ENCODE data around the gene NOC4L.
A peak's percentile ranks its signal among the peaks of the same experiment; 100 is the strongest.
"Not testable (repeated sequence)": the region's sequence is repeated elsewhere in the genome, so short reads cannot be mapped to it uniquely, and the experiment has no call there.

NOC4L gene

GRCh38 chr12:132182206-132182710 lies 38.0 kb downstream of the NOC4L start:
- no peak for DNase-seq (ENCODE audit: low spot score)

GRCh38 chr12:132182711-132183365 lies 38.6 kb downstream of the NOC4L start:
- no peak for DNase-seq (ENCODE audit: low spot score)

GRCh38 chr12:132185705-132186104 lies 41.4 kb downstream of the NOC4L start:
- no peak for DNase-seq (ENCODE audit: low spot score)

GRCh38 chr12:132186208-132186856 lies 42.1 kb downstream of the NOC4L start:
- no peak for DNase-seq (ENCODE audit: low spot score)

GRCh38 chr12:132186857-132187620 lies 42.8 kb downstream of the NOC4L start:
- no peak for DNase-seq (ENCODE audit: low spot score)

- DNase-seq (ENCODE audit: low spot score): no peak
Observed at GRCh38 chr12:132187646-132188450, 43.6 kb downstream of the NOC4L start.

- no peak for DNase-seq (ENCODE audit: low spot score)
Observed at GRCh38 chr12:132188451-132188901, 44.2 kb downstream of the NOC4L start.

GRCh38 chr12:132188916-132189325 lies 44.7 kb downstream of the NOC4L start:
- DNase-seq (ENCODE audit: low spot score): no peak

- peak; percentile 88 for DNase-seq (ENCODE audit: low spot score)
Observed at GRCh38 chr12:132189378-132190011, 45.2 kb downstream of the NOC4L start.

GRCh38 chr12:132190012-132190755 lies 45.9 kb downstream of the NOC4L start:
- DNase-seq (ENCODE audit: low spot score): no peak

- DNase-seq (ENCODE audit: low spot score): no peak
Observed at GRCh38 chr12:132190834-132191500, 46.7 kb downstream of the NOC4L start.

GRCh38 chr12:132191715-132192553 lies 47.7 kb downstream of the NOC4L start:
- DNase-seq (ENCODE audit: low spot score): no peak

GRCh38 chr12:132194056-132194455 lies 49.8 kb downstream of the NOC4L start:
- no peak for DNase-seq (ENCODE audit: low spot score)

- DNase-seq (ENCODE audit: low spot score): no peak
Observed at GRCh38 chr12:132194556-132194955, 50.3 kb downstream of the NOC4L start.

- not testable (repeated sequence) for DNase-seq (ENCODE audit: low spot score)
Observed at GRCh38 chr12:132195242-132195641, 51.0 kb downstream of the NOC4L start.

GRCh38 chr12:132196038-132196872 lies 52.0 kb downstream of the NOC4L start:
- DNase-seq (ENCODE audit: low spot score): no peak

- DNase-seq (ENCODE audit: low spot score): no peak
Observed at GRCh38 chr12:132196873-132197390, 52.7 kb downstream of the NOC4L start.

Measured in D341Med (cell line).